ENCODE results near the gene PALM2AKAP2.

The PALM2AKAP2 gene

DNA sequence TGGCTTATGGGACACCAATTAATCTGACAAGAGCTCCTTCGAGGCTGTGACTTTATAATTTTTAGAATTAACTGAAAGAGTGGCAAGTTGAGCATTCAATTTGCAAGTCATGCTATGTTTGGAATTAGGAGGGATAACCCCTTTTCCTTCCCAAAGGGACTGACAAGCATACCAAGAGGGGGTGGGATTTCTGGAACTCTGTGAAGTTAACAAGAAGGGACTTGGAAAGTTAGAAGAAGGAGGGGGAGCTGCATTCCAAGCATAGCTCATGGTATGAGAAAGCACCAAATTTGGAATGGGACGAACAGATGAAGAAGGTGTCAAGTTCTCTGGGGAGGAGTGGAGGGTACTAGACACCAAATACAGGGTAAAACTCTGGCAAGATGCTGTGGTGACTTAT lies 8.9 kb upstream of the PALM2AKAP2 start:
- TF ChIP-seq, protein P1, sequence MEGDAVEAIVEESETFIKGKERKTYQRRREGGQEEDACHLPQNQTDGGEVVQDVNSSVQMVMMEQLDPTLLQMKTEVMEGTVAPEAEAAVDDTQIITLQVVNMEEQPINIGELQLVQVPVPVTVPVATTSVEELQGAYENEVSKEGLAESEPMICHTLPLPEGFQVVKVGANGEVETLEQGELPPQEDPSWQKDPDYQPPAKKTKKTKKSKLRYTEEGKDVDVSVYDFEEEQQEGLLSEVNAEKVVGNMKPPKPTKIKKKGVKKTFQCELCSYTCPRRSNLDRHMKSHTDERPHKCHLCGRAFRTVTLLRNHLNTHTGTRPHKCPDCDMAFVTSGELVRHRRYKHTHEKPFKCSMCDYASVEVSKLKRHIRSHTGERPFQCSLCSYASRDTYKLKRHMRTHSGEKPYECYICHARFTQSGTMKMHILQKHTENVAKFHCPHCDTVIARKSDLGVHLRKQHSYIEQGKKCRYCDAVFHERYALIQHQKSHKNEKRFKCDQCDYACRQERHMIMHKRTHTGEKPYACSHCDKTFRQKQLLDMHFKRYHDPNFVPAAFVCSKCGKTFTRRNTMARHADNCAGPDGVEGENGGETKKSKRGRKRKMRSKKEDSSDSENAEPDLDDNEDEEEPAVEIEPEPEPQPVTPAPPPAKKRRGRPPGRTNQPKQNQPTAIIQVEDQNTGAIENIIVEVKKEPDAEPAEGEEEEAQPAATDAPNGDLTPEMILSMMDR (IDR thresholded peaks at IDR 0.05; ENCODE audit: extremely low read depth, missing control alignments), result no peak
- DNase-seq (ENCODE audit: low spot score), result no peak

DNA sequence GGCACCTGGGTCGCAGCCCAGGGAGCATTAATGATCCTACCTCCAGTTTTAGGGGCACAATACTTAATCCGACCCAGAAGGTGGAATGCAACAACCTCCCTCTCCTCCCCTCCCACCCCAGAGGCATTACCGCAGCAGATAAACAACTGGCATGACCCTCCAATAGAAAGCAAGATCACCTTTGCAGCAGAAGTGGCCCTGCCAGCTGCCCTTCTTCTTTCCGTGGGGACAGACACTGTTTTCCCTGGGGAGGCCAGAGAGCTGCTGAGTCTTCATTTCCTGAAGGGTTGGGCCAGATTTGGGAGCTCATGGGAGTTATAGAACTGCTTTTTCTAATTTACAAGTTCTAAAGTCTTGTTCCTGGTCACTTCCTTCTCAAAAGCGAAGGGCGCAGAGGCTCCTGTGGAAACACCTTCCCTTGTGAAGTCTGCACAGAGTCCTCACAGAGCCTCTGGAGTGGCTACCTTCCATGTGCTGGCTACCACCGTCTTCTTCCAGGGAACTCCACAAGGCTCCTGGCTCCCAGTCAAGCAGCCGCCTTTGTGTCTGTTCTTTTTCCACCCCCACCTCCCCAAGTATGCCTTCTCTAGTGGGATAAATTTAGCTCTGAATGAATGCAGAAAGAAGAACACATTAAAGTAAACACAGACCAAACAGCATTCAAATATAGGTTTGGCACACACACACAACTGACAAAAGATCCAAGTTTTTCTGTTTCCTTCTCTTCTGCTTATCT lies 8.0 kb upstream of the PALM2AKAP2 start:
- DNase-seq (ENCODE audit: low spot score), result no peak
- TF ChIP-seq, protein P1 (IDR thresholded peaks at IDR 0.05; ENCODE audit: extremely low read depth, missing control alignments), result no peak

DNA sequence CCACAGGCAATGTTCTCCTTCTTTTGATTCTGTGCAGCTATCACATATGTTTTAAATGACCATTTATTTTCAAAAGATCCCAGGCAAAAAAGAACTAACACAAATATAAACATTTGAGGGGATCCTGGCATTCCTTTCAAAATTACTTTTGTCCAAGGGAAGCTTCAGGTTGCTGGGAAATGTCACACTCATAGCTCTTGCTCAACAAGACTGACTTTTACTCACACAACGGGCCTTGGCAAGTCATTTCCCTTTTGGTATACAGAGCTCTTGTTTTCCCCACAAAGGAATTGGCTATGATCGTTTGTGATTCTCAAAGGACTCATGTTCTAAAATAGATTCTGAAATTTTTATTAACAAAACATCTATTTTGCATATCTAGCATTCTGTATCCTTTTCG lies 4.5 kb upstream of the PALM2AKAP2 start:
- DNase-seq (ENCODE audit: low spot score), result no peak
- TF ChIP-seq, protein P1 (IDR thresholded peaks at IDR 0.05; ENCODE audit: extremely low read depth, missing control alignments), result no peak

DNA sequence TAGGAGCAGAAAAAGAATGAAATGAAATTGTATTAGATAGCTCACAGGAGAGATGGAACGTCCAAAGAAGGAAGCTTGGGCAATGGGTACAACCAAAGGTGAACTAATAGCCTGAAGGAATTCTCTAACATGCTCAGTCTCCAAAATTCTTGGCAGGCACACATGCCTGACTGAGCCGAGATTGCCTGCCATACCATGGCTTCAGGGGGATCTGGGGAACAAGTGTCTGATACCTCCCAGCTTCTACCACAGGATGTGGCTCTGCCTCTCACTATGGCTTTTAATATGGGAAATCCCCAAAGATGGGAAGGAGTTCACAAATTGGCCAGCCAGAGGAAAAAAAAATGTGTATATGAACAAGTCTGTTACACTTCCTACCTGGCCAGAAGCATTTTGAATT lies 3.6 kb upstream of the PALM2AKAP2 start:
- DNase-seq (ENCODE audit: low spot score), result no peak
- TF ChIP-seq, protein P1 (IDR thresholded peaks at IDR 0.05; ENCODE audit: extremely low read depth, missing control alignments), result no peak

DNA sequence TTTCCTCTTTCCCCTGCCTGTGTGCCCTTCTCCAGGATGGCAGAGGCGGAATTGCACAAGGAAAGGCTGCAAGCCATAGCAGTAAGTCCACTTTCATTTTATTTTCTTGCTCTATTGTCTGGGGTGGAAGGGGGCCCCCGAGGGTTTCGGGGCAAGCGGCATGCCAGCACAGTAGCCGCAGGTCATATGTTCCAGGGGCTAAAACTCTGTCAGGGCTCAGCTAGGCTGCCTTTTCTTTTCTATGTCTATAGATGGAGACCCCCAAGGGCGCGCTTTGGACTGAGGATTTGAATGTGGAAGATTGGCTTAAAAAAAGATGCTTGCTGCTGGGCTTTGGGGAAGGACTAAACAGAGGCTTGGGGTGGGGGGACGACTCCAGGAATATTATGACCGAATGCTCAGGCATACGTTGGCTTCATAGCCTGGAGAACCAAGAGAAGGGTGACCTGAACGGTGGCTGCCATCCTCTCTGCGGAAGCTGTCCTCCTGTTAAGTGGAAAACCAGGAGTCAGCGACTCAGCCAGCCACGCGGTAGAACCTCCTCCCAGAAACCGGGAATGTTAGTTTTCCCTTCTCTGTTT lies 545 bp downstream of the PALM2AKAP2 start:
- TF ChIP-seq, protein P1 (IDR thresholded peaks at IDR 0.05; ENCODE audit: extremely low read depth, missing control alignments), result no peak
- no peak for DNase-seq (ENCODE audit: low spot score)

DNA sequence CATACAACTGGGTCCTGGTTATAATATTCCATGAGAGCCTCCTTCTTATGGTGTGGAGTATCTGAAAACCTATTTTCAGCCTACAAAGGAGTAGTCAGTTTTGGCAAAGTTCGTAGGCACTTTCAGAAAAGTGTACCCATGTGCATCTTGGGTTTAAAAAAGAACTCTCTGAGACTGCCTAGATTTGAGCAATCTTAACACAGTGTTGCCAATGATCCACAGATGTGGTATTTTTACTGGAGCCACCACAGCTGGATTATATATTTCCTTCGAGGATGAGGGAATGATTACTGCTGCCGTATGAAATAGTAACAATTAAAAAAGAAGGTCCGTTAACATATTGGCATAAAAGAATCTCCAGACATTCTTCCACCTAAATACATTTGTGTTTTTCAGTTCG lies 1.1 kb downstream of the PALM2AKAP2 start:
- TF ChIP-seq, protein P1 (IDR thresholded peaks at IDR 0.05; ENCODE audit: extremely low read depth, missing control alignments), result no peak
- DNase-seq (ENCODE audit: low spot score), result no peak

DNA sequence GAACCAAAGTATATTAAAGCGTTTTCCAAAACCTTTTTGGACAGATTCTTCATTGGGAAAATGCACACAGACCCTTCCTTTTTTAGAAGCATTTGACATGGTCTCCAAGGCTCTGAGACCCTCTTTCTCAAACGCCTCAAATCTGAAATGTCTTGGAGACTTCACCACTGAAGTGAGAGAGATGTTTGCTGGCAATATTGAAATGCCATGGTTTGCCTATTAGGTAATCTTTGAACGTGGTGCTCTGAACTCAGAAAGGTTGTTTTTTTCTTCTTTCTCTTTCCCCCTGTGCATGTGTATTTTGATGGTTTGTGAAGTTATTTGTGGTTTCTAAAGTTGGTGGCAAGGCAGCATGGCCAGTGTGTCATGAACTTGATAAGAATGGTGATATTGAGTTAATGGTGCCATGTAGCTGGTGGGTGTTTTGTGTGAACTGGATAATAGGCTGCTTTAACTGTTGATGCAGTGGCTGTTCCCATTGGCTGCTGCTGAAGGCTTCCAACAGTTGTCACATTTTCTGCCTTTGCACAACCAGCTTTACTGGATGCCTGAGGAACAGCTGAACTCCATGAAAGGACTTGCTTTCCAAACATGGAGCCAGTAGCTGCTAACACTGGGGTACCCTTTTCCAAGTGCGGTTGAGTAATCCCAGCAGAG lies 1.7 kb downstream of the PALM2AKAP2 start:
- TF ChIP-seq, protein P1 (IDR thresholded peaks at IDR 0.05; ENCODE audit: extremely low read depth, missing control alignments), result no peak
- DNase-seq (ENCODE audit: low spot score), result no peak

Measured in GM20000 (cell line).